HEK293 (cell line): Measurements from ENCODE around the gene UBE2Q1.

Source experiments
- BCL11A ChIP-seq: fragments of 450-650 bp; formaldehyde crosslinking; IDR thresholded peaks from 2 replicates; pipeline ENCODE4 v1.5.1; 2016; ENCODE audit warnings: low read depth, missing biosample characterization, missing genetic modification characterization
- BCL11B ChIP-seq: fragments of 450-650 bp; formaldehyde crosslinking; IDR thresholded peaks from 2 replicates; pipeline ENCODE4 v1.5.1; 2016; ENCODE audit warnings: low read depth, missing biosample characterization, missing genetic modification characterization
- HIC1 ChIP-seq: fragments of 450-650 bp; formaldehyde crosslinking; IDR thresholded peaks from 2 replicates; pipeline ENCODE4 v1.5.1; 2016; ENCODE audit warnings: missing biosample characterization, missing genetic modification characterization
- HOXA7 ChIP-seq: sonication (generic); formaldehyde crosslinking; IDR thresholded peaks from 2 replicates; pipeline ENCODE4 v1.8.1; 2022; ENCODE audit warnings: missing genetic modification reagents, borderline replicate concordance
- OSR2 ChIP-seq: fragments of 450-650 bp; formaldehyde crosslinking; IDR thresholded peaks from 2 replicates; pipeline ENCODE4 v1.5.1; 2016; ENCODE audit warnings: missing biosample characterization, missing genetic modification characterization
- PRDM6 ChIP-seq: fragments of 450-650 bp; formaldehyde crosslinking; IDR thresholded peaks from 2 replicates; pipeline ENCODE4 v1.5.1; 2017; ENCODE audit warnings: missing biosample characterization, missing genetic modification characterization
- RBAK ChIP-seq: fragments of 450-650 bp; formaldehyde crosslinking; IDR thresholded peaks from 2 replicates; pipeline ENCODE4 v1.5.1; 2016; ENCODE audit warnings: missing biosample characterization, missing genetic modification characterization
- SCRT1 ChIP-seq: fragments of 450-650 bp; formaldehyde crosslinking; IDR thresholded peaks from 2 replicates; pipeline ENCODE4 v1.5.1; 2016; ENCODE audit warnings: missing biosample characterization, missing genetic modification characterization, borderline replicate concordance
- TRIM28 ChIP-seq: IDR thresholded peaks from 2 replicates; pipeline ENCODE4 v1.6.1; 2011; ENCODE audit warnings: low read length, control low read depth, borderline replicate concordance
- WT1 ChIP-seq: fragments of 450-650 bp; formaldehyde crosslinking; IDR thresholded peaks from 2 replicates; pipeline ENCODE4 v1.5.1; 2016; ENCODE audit warnings: missing biosample characterization, missing genetic modification characterization
- ZBTB49 ChIP-seq: fragments of 450-650 bp; formaldehyde crosslinking; IDR thresholded peaks from 2 replicates; pipeline ENCODE4 v1.5.1; 2016; ENCODE audit warnings: missing biosample characterization, missing genetic modification characterization, low read depth
- ZFP69B ChIP-seq: fragments of 450-650 bp; formaldehyde crosslinking; IDR thresholded peaks from 2 replicates; pipeline ENCODE4 v1.5.1; 2016; ENCODE audit warnings: missing biosample characterization, missing genetic modification characterization
- ZNF146 ChIP-seq: fragments of 450-650 bp; formaldehyde crosslinking; IDR thresholded peaks from 2 replicates; pipeline ENCODE4 v1.5.1; 2016; ENCODE audit warnings: missing biosample characterization, missing genetic modification characterization
- ZNF2 ChIP-seq: fragments of 450-650 bp; formaldehyde crosslinking; IDR thresholded peaks from 2 replicates; pipeline ENCODE4 v1.5.1; 2016; ENCODE audit warnings: missing biosample characterization, missing genetic modification characterization
- ZNF335 ChIP-seq: fragments of 450-650 bp; formaldehyde crosslinking; conservative IDR thresholded peaks from 2 replicates; pipeline ENCODE4 v1.5.1; 2016; ENCODE audit warnings: missing biosample characterization, missing genetic modification characterization
- ZNF394 ChIP-seq: fragments of 450-650 bp; formaldehyde crosslinking; IDR thresholded peaks from 2 replicates; pipeline ENCODE4 v1.5.1; 2016; ENCODE audit warnings: missing biosample characterization, missing genetic modification characterization, mild to moderate bottlenecking, moderate library complexity, borderline replicate concordance
- ZNF404 ChIP-seq: fragments of 450-650 bp; formaldehyde crosslinking; IDR thresholded peaks from 2 replicates; pipeline ENCODE4 v1.5.1; 2017; ENCODE audit warnings: missing biosample characterization, missing genetic modification characterization
- ZNF514 ChIP-seq: fragments of 450-650 bp; formaldehyde crosslinking; IDR thresholded peaks from 2 replicates; pipeline ENCODE4 v1.5.1; 2016; ENCODE audit warnings: missing biosample characterization, missing genetic modification characterization
- ZNF558 ChIP-seq: fragments of 450-650 bp; formaldehyde crosslinking; IDR thresholded peaks from 2 replicates; pipeline ENCODE4 v1.5.1; 2016; ENCODE audit warnings: missing biosample characterization, missing genetic modification characterization
- ZNF560 ChIP-seq: fragments of 450-650 bp; formaldehyde crosslinking; IDR thresholded peaks from 2 replicates; pipeline ENCODE4 v1.5.1; 2017; ENCODE audit warnings: missing biosample characterization, missing genetic modification characterization, borderline replicate concordance
- ZNF580 ChIP-seq: fragments of 450-650 bp; formaldehyde crosslinking; IDR thresholded peaks from 2 replicates; pipeline ENCODE4 v1.5.1; 2016; ENCODE audit warnings: missing biosample characterization, missing genetic modification characterization
- ZNF624 ChIP-seq: fragments of 450-650 bp; formaldehyde crosslinking; IDR thresholded peaks from 2 replicates; pipeline ENCODE4 v1.5.1; 2017; ENCODE audit warnings: missing biosample characterization, missing genetic modification characterization
- ZNF629 ChIP-seq: fragments of 450-650 bp; formaldehyde crosslinking; IDR thresholded peaks from 2 replicates; pipeline ENCODE4 v1.5.1; 2017; ENCODE audit warnings: missing biosample characterization, missing genetic modification characterization
- ZNF645 ChIP-seq: fragments of 450-650 bp; formaldehyde crosslinking; IDR thresholded peaks from 2 replicates; pipeline ENCODE4; 2016; ENCODE audit warnings: missing biosample characterization, missing genetic modification characterization
- ZNF658 ChIP-seq: fragments of 450-650 bp; formaldehyde crosslinking; IDR thresholded peaks from 2 replicates; pipeline ENCODE4; 2016; ENCODE audit warnings: missing biosample characterization, missing genetic modification characterization
- ZNF776 ChIP-seq: fragments of 450-650 bp; formaldehyde crosslinking; IDR thresholded peaks from 2 replicates; pipeline ENCODE4 v1.5.0; 2017; ENCODE audit warnings: missing biosample characterization, missing genetic modification characterization, borderline replicate concordance
- ZNF791 ChIP-seq: fragments of 450-650 bp; formaldehyde crosslinking; IDR thresholded peaks from 2 replicates; pipeline ENCODE4 v1.5.1; 2016; ENCODE audit warnings: missing biosample characterization, missing genetic modification characterization
- ZXDB ChIP-seq: fragments of 450-650 bp; formaldehyde crosslinking; IDR thresholded peaks from 2 replicates; pipeline ENCODE4 v1.5.1; 2016; ENCODE audit warnings: missing biosample characterization, missing genetic modification characterization
- TF ChIP-seq, protein P1 (sequence below): IDR thresholded peaks from 2 replicates; pipeline ENCODE4 v1.6.1; 2011; ENCODE audit warnings: mild to moderate bottlenecking, low read depth, low read length, borderline replicate concordance
- TF ChIP-seq, protein P2 (sequence below): fragments of 450-650 bp; formaldehyde crosslinking; IDR thresholded peaks from 2 replicates; pipeline ENCODE4 v1.5.1; 2016; ENCODE audit warnings: missing biosample characterization, missing genetic modification characterization

Gene UBE2Q1

GRCh38 chr1:154558720-154559465, 431 bp upstream of the UBE2Q1 start (continued):
- TF ChIP-seq ZBTB49 (tag by site-specific recombination) = no peak
- TF ChIP-seq ZXDB (tag by site-specific recombination) = peak; percentile 100
- TF ChIP-seq, protein P1, sequence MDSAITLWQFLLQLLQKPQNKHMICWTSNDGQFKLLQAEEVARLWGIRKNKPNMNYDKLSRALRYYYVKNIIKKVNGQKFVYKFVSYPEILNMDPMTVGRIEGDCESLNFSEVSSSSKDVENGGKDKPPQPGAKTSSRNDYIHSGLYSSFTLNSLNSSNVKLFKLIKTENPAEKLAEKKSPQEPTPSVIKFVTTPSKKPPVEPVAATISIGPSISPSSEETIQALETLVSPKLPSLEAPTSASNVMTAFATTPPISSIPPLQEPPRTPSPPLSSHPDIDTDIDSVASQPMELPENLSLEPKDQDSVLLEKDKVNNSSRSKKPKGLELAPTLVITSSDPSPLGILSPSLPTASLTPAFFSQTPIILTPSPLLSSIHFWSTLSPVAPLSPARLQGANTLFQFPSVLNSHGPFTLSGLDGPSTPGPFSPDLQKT = no peak; the same call in 1 of the 2 replicates
- TF ChIP-seq ZNF624 (tag by site-specific recombination) = no peak
- TF ChIP-seq SCRT1 = no peak
- TF ChIP-seq ZNF394 (tag by site-specific recombination) = peak; percentile 75; the same call in 1 of the 2 replicates
- peak; percentile 81 for TF ChIP-seq ZFP69B
- TF ChIP-seq ZNF558 = no peak; the same call in 1 of the 2 replicates
- no peak for TF ChIP-seq ZNF514
- TF ChIP-seq HOXA7 (CRISPR knock-in tag) = no peak
- TF ChIP-seq OSR2 (tag by site-specific recombination) = peak; percentile 54; the same call in 1 of the 2 replicates
- peak; percentile 90 for TF ChIP-seq ZNF580 (tag by site-specific recombination)
- no peak; the same call in 1 of the 2 replicates for TF ChIP-seq ZNF146 (tag by site-specific recombination)
- TF ChIP-seq ZNF645 (tag by site-specific recombination) = no peak
- TF ChIP-seq TRIM28 = peak; percentile 96
- peak; percentile 91 for TF ChIP-seq ZNF629 (tag by site-specific recombination)
- TF ChIP-seq ZNF791 (tag by site-specific recombination) = no peak
- TF ChIP-seq, protein P2, sequence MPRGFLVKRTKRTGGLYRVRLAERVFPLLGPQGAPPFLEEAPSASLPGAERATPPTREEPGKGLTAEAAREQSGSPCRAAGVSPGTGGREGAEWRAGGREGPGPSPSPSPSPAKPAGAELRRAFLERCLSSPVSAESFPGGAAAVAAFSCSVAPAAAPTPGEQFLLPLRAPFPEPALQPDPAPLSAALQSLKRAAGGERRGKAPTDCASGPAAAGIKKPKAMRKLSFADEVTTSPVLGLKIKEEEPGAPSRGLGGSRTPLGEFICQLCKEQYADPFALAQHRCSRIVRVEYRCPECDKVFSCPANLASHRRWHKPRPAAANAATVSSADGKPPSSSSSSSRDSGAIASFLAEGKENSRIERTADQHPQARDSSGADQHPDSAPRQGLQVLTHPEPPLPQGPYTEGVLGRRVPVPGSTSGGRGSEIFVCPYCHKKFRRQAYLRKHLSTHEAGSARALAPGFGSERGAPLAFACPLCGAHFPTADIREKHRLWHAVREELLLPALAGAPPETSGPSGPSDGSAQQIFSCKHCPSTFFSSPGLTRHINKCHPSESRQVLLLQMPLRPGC (tag by site-specific recombination) = peak; percentile 92
- TF ChIP-seq RBAK (tag by site-specific recombination) = no peak
- no peak for TF ChIP-seq ZNF404 (tag by site-specific recombination)
- no peak for TF ChIP-seq PRDM6 (tag by site-specific recombination)
- no peak for TF ChIP-seq BCL11B (tag by site-specific recombination)
- TF ChIP-seq BCL11A (tag by site-specific recombination) = no peak
- TF ChIP-seq WT1 (tag by site-specific recombination) = peak; percentile 72
- no peak; the same call in 1 of the 2 replicates for TF ChIP-seq ZNF2 (tag by site-specific recombination)
- no peak for TF ChIP-seq ZNF658 (tag by site-specific recombination)
- TF ChIP-seq ZNF560 (tag by site-specific recombination) = no peak
- peak; percentile 98 for TF ChIP-seq HIC1 (tag by site-specific recombination)
- no peak for TF ChIP-seq ZNF776 (tag by site-specific recombination)
- peak; percentile 90 for TF ChIP-seq ZNF335
